ENCODE measurements around the gene NMT1. TPM values are rescaled to one million over a fixed set of nuclear protein-coding genes. Genes with fewer than 3 reads are reported as not detected.

NMT1 gene
- total and polyA plus RNA-seq, 2 of the 13 experiments (the other 11 are each of a cell fraction or from before 2014, with no cell fraction given) = 75.7 to 142 TPM

GRCh38 chr17:45020354-45021138 is 40.6 kb upstream of the NMT1 start (continued):
- no peak for TF ChIP-seq ZNF232 (CRISPR knock-in tag; IDR thresholded peaks at IDR 0.05; ENCODE audit: borderline replicate concordance)
- no peak for TF ChIP-seq ZBTB4 (CRISPR knock-in tag; IDR thresholded peaks at IDR 0.05; ENCODE audit: borderline replicate concordance)
- 0 out of 2 replicates have a peak, but pooled peaks have one; percentile 9 for TF ChIP-seq ZC3H13 (CRISPR knock-in tag; IDR thresholded peaks at IDR 0.05)
- no peak for TF ChIP-seq SNRNP70 (IDR thresholded peaks at IDR 0.05; ENCODE audit: low read depth, low read length)
- no peak for TF ChIP-seq SMARCE1 (IDR thresholded peaks at IDR 0.05; ENCODE audit: borderline replicate concordance)

GRCh38 chr17:45021607-45022287 is 39.4 kb upstream of the NMT1 start:
- intact Hi-C loops (cut with micrococcal nuclease; ENCODE audit: unreplicated experiment) (loop anchor here (1.0 to 5.0 kb wide), 2 partner anchors 101 to 244 kb away; no protein-coding TSS in a partner anchor), in situ Hi-C loops (cut with HindIII; ENCODE audit: extremely low pct_ligation_motif_present, low pct_unique_long_range_greater_than_20kb) (loop anchor here (25.0 kb wide), 1 partner anchor 234 kb away; no protein-coding TSS in a partner anchor)
- H3K36me3 ChIP-seq (replicated peaks in 1 of 2; ENCODE audit: control insufficient read depth in 1 of 2, insufficient read depth in 2 of 2, low read length in 2 of 2) = peaks cover 3% of the 10 kb centered on the region in 2 experiments; a peak in 3 of 5 replicates
- peak overlapping the region; percentile 60 for H3K27ac ChIP-seq (ENCODE audit: extremely low read length, insufficient read depth, low read length)
- CTCF ChIA-PET (ENCODE audit: low intra/inter-chr PET ratio, low total read pairs) = interaction anchor here (1.8 to 2.2 kb wide), 3 partner anchors 100 to 110 kb away, joined by 5 to 21 read pairs (median 10); no protein-coding TSS in a partner anchor
- peak overlapping the region; percentile 55 to 77 (median 59) for H3K4me3 ChIP-seq (replicated peaks in 1 of 3; ENCODE audit: insufficient read depth in 1 of 3, low read depth in 2 of 3, low read length in 3 of 3)
- H3K4me2 ChIP-seq (ENCODE audit: low read depth, low read length) = peak overlapping the region; percentile 98
- BruUV-seq (replicated peaks) = no TSS peak
- POLR2A ChIA-PET = interaction anchor here (0.9 to 2.5 kb wide), 8 partner anchors 21 to 140 kb away, joined by 3 to 11 read pairs (median 4); partner anchors contain the start of genes EFTUD2, HEXIM2 and NMT1
- peaks cover 50% of the 10 kb centered on the region for H3K4me1 ChIP-seq (ENCODE audit: insufficient read depth, low read length)
- H3K9me3 ChIP-seq (ENCODE audit: low read length) = no peaks in the 10 kb centered on the region
- FAIRE-seq (peak; percentile 85), DNase-seq (ENCODE audit: low spot score) (peak; percentile 53), ATAC-seq (peak; percentile 81)
- H4K20me1 ChIP-seq (ENCODE audit: insufficient read depth, low read length) = no peaks in the 10 kb centered on the region
- peaks cover 0 to 16% of the 10 kb centered on the region in 2 experiments; a peak in 2 of 5 replicates for H3K27me3 ChIP-seq (ENCODE audit: control insufficient read depth in 1 of 2, insufficient read depth in 2 of 2, low read length in 2 of 2)
- H3K79me2 ChIP-seq (ENCODE audit: insufficient read depth, low read length) = no peaks in the 10 kb centered on the region
- H2AFZ ChIP-seq (ENCODE audit: low read length) = no peak overlapping the region
- 0% methylated on average over 12 of the region's 57 CpGs for WGBS (ENCODE audit: low lambda C conversion rate)
- peak overlapping the region; percentile 76 for H3K9ac ChIP-seq (ENCODE audit: insufficient read depth, low read depth, low read length)
- TF ChIP-seq MXI1 (IDR thresholded peaks at IDR 0.05; ENCODE audit: borderline replicate concordance, low read depth, low read length) (peak; percentile 40; the same call in 1 of the 3 replicates), ZNF468 (CRISPR knock-in tag; IDR thresholded peaks at IDR 0.05) (peak; percentile 83), DZIP1 (CRISPR knock-in tag; IDR thresholded peaks at IDR 0.05) (0 out of 2 replicates have a peak, but pooled peaks have one; percentile 24), TP53 (CRISPR knock-in tag; conservative IDR thresholded peaks at IDR 0.05) (0 out of 2 replicates have a peak, but pooled peaks have one; percentile 32), RARA (CRISPR knock-in tag; IDR thresholded peaks at IDR 0.05) (peak; percentile 19; the same call in 1 of the 2 replicates), ZNF75D (CRISPR knock-in tag; IDR thresholded peaks at IDR 0.05; ENCODE audit: borderline replicate concordance) (no peak), ZNF451 (CRISPR knock-in tag; IDR thresholded peaks at IDR 0.05) (peak; percentile 92)

Measured in HepG2 (cell line).